ENCODE data around the gene LCP1.

GRCh38 chr13:46197299-46198048, 15.5 kb upstream of the LCP1 start:
- TF ChIP-seq POLR2AphosphoS5 (IDR thresholded peaks at IDR 0.05; ENCODE audit: low read depth, low read length) (no peak), TAF1 (IDR thresholded peaks at IDR 0.05; ENCODE audit: borderline replicate concordance, insufficient read depth, low read length) (no peak), REST (IDR thresholded peaks at IDR 0.05; ENCODE audit: insufficient read depth in 1 of 2, low read depth in 2 of 2, low read length in 2 of 2) (no peak), SIN3A (IDR thresholded peaks at IDR 0.05; ENCODE audit: borderline replicate concordance, insufficient read depth, low read length) (no peak)
